Ovary (tissue), 9 donors: Measurements from ENCODE around the gene TRAF2. TPM values are rescaled to one million over a fixed set of nuclear protein-coding genes. Genes with fewer than 3 reads are reported as not detected.
A peak's percentile ranks its signal among the peaks of the same experiment; 100 is the strongest.
"Not testable (repeated sequence)": the region's sequence is repeated elsewhere in the genome, so short reads cannot be mapped to it uniquely, and the experiment has no call there.

Experiments used
- DNase-seq, 5 donors: peaks; one replicate each; pipeline ENCODE4 v3.0.0-alpha.2; 2019 to 2020
- H3K27ac ChIP-seq, 2 donors: fragments of 200-600 bp; one replicate each; pipeline versions ENCODE4 v1.5.1 to v1.8.0; 2019 to 2022
- H3K27me3 ChIP-seq: fragments of 200-600 bp; one replicate; pipeline ENCODE4 v1.8.0; 2022
- H3K36me3 ChIP-seq: fragments of 200-600 bp; sonication (generic); one replicate; pipeline ENCODE4 v1.5.1; 2019
- H3K4me1 ChIP-seq: one replicate; pipeline ENCODE4 v1.8.1; 2013; ENCODE audit warnings: mild to moderate bottlenecking, moderate library complexity; ENCODE audit not compliant: insufficient read depth
- H3K4me3 ChIP-seq: fragments of 200-600 bp; sonication (generic); one replicate; pipeline ENCODE4 v1.5.1; 2017
- H3K9me3 ChIP-seq, 2 donors: fragments of 200-600 bp in 1 of 2; sonication (generic) in 1 of 2; one replicate each; pipeline versions ENCODE4 v1.5.1 to v1.8.1; 2013 to 2019; ENCODE audit warnings: mild to moderate bottlenecking in 1 of 2, moderate library complexity in 1 of 2
- CTCF ChIP-seq, 3 donors: fragments of 450-650 bp in 2 of 3; fragments of 200-600 bp in 1 of 3; IDR thresholded peaks; one replicate each; pipeline versions ENCODE4 v1.5.1 to v1.8.0; 2016 to 2022; ENCODE audit warnings: antibody characterized with exemption in 3 of 3, mild to moderate bottlenecking in 1 of 3
- EP300 ChIP-seq: sonication (generic); formaldehyde crosslinking; IDR thresholded peaks from one replicate; pipeline ENCODE4 v1.6.1; 2017; ENCODE audit warnings: antibody characterized with exemption
- POLR2A ChIP-seq: fragments of 450-650 bp; IDR thresholded peaks from one replicate; pipeline ENCODE4 v1.6.1; 2017; ENCODE audit warnings: antibody characterized with exemption, mild to moderate bottlenecking, moderate library complexity
- WGBS, 3 donors: extraction: QIAGEN DNeasy Blood & Tissue Kit in 1 of 3; methylation state at CpG; one replicate each; pipeline versions ENCODE4 v1.1.5 to v1.1.7; 2013 to 2017; 5-methylcytosine and 5-hydroxymethylcytosine counted together
- intact Hi-C, 4 donors: fragments of 100-400 bp; cut with DNase I; formaldehyde crosslinking; loops; one replicate each; pipeline versions ENCODE4 v1.11.0 to v1.15.1; 2022 to 2023
- polyA plus RNA-seq, 2 donors: library from polyadenylated mRNA; stranded (reverse); fragments of 200-250 nt in 1 of 2; fragments of 350-450 nt in 1 of 2; fragmentation: Illumina TruSeq in 1 of 2; extraction: RNeasy Lipid Tissue Mini Kit (QIAGEN cat#74804) in 1 of 2; gene quantifications; one replicate each; pipeline ENCODE4 v1.2.3, GENCODE V29; 2013 to 2014
- total RNA-seq, 7 donors: library from RNA; depleted of rRNA in 2 of 7; stranded (reverse); fragments of >200 nt in 2 of 7; fragmentation: NEBNext Ultra II Directional in 3 of 7; extraction: Animal tissue kit (Norgen Biotek cat#: 25700) in 3 of 7; gene quantifications; one replicate each; pipeline versions ENCODE4 v1.1.0 to v1.2.4, GENCODE V29; 2016 to 2023
- donor health status: DM: no; HTN: no; CAD: no; lungs with moderate emphysema.
- donor health status: DM: no; HTN: no; CAD: no.
- donor health status: Bipolar disorder and iron deficiency.
- donor health status: DM: yes; HTN: yes; CAD: no.
- donor health status: DM: no; HTN: no; CAD: no.
- donor health status: DM: yes; HTN: yes; CAD: no.

The TRAF2 gene
- total and polyA plus RNA-seq, 9 donors: 0.83 to 11.9 (median 9.7) TPM

GRCh38 chr9:136863623-136864273, 22.6 kb upstream of the TRAF2 start:
- intact Hi-C loops: no loop called here
- no peak for DNase-seq
- TF ChIP-seq POLR2A: no peak
- no peak for TF ChIP-seq CTCF (IDR thresholded peaks at IDR 0.05)
- TF ChIP-seq EP300: no peak
- Histone ChIP-seq H3K36me3 (no peaks in the 10 kb centered on the region), H3K4me3 (no peak overlapping the region), H3K27me3 (no peaks in the 10 kb centered on the region), H3K9me3 (no peaks in the 10 kb centered on the region), H3K27ac (no peak overlapping the region), H3K4me1 (peaks cover 8% of the 10 kb centered on the region)
- 87 to 91% (median 89%) methylated on average over 9 to 12 of the region's 12 CpGs for WGBS, 3 donors

- Histone ChIP-seq H3K36me3 (no peaks in the 10 kb centered on the region), H3K9me3 (no peaks in the 10 kb centered on the region), H3K27me3 (no peaks in the 10 kb centered on the region), H3K4me3 (peak overlapping the region; percentile 99), H3K4me1 (peaks cover 8% of the 10 kb centered on the region), H3K27ac (peak overlapping the region in 1 of 2 donors; percentile 61)
- TF ChIP-seq EP300 (no peak), CTCF (IDR thresholded peaks at IDR 0.05) (no peak), POLR2A (no peak)
- no peak for DNase-seq
- intact Hi-C loops: no loop called here
- WGBS, 3 donors: 56 to 63% (median 60%) methylated on average over 11 of the region's 11 CpGs
These were observed 21.1 kb upstream of the TRAF2 start for GRCh38 chr9:136865041-136865767.

GRCh38 chr9:136865768-136866103, 20.6 kb upstream of the TRAF2 start:
- Histone ChIP-seq H3K36me3 (no peaks in the 10 kb centered on the region), H3K4me3 (peak overlapping the region; percentile 99), H3K27me3 (no peaks in the 10 kb centered on the region), H3K27ac (peak overlapping the region; percentile 61 to 65), H3K4me1 (peaks cover 8% of the 10 kb centered on the region), H3K9me3 (no peaks in the 10 kb centered on the region)
- peak in 4 of 5 donors; percentile 44 to 68 (median 56) for DNase-seq
- 0 to 3% (median 3%) methylated on average over 8 to 20 of the region's 20 CpGs for WGBS, 3 donors
- no peak for TF ChIP-seq EP300
- TF ChIP-seq CTCF (IDR thresholded peaks at IDR 0.05): no peak
- no peak for TF ChIP-seq POLR2A
- intact Hi-C loops: loop anchor here in 1 of 4 donors (2.0 kb wide), 1 partner anchor 63 kb away; no protein-coding TSS in a partner anchor

- H3K27ac ChIP-seq: peak overlapping the region in 1 of 2 donors; percentile 65
- peak overlapping the region; percentile 99 for H3K4me3 ChIP-seq
- H3K36me3 ChIP-seq, H3K27me3 ChIP-seq, H3K9me3 ChIP-seq, H3K4me1 ChIP-seq: not testable (repeated sequence)
- peak in 1 of 5 donors; percentile 34 for DNase-seq
- intact Hi-C loops: loop anchor here in 1 of 4 donors (2.0 kb wide), 1 partner anchor 62 kb away; no protein-coding TSS in a partner anchor
- 75 to 82% (median 80%) methylated on average over 29 of the region's 29 CpGs for WGBS, 3 donors
These were observed 19.4 kb upstream of the TRAF2 start for GRCh38 chr9:136866898-136867421.

DNA sequence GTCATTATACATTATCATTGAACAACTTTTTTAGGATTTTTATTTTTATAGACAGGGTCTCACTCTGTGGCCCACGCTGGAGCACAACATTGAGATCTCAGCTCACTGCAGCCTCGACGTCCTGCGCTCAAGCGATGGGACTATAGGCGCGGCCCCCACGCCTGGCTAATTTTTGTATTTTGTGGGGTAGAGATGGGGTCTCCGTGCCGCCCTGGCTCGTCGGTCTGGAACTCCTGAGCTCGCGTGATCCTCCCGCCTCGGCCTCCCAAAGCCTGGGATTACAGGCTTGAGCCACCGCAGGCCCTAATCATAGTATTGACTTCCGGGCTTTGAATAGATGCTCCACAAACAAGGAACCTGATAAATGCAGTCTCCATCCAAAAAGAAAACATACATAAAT, 18.8 kb upstream of the TRAF2 start:
- no peaks in the 10 kb centered on the region for H3K27me3 ChIP-seq
- DNase-seq: no peak
- 96 to 98% (median 96%) methylated on average over 18 of the region's 18 CpGs for WGBS, 3 donors

More for the DNA sequence above, 18.8 kb upstream of the TRAF2 start:
- no peak for TF ChIP-seq EP300
- no peak for TF ChIP-seq CTCF (IDR thresholded peaks at IDR 0.05)
- TF ChIP-seq POLR2A: no peak
- H3K4me1 ChIP-seq: peaks cover 8% of the 10 kb centered on the region
- H3K4me3 ChIP-seq: no peak overlapping the region
- no peaks in the 10 kb centered on the region for H3K9me3 ChIP-seq
- no peaks in the 10 kb centered on the region for H3K36me3 ChIP-seq
- intact Hi-C loops: loop anchor here in 1 of 4 donors (2.0 kb wide), 1 partner anchor 61 kb away; no protein-coding TSS in a partner anchor
- no peak overlapping the region for H3K27ac ChIP-seq
